ENCODE results near the gene ADM5.

Gene ADM5

GRCh38 chr19:49651029-49651819 lies 38.2 kb upstream of the ADM5 start:
- Histone ChIP-seq H3K4me3 (ENCODE audit: low read length in 2 of 2) (no peak overlapping the region), H3K9me3 (ENCODE audit: control insufficient read depth in 2 of 2, low read length in 2 of 2) (no peaks in the 10 kb centered on the region), H3K9ac (ENCODE audit: low read depth in 1 of 2, low read length in 2 of 2) (no peak overlapping the region), H3K4me1 (ENCODE audit: control insufficient read depth in 2 of 2, insufficient read depth in 2 of 2, low read length in 2 of 2) (no peaks in the 10 kb centered on the region), H3K36me3 (ENCODE audit: control insufficient read depth in 2 of 2, insufficient read depth in 2 of 2, low read length in 2 of 2) (peaks cover 62 to 68% of the 10 kb centered on the region in 2 donors), H3K27me3 (ENCODE audit: control insufficient read depth in 2 of 2, insufficient read depth in 2 of 2, low read length in 2 of 2) (no peaks in the 10 kb centered on the region), H3K27ac (ENCODE audit: low read depth in 2 of 2, low read length in 2 of 2) (no peak overlapping the region)

- Histone ChIP-seq H3K9me3 (ENCODE audit: control insufficient read depth in 2 of 2, low read length in 2 of 2) (no peaks in the 10 kb centered on the region), H3K27ac (ENCODE audit: low read depth in 2 of 2, low read length in 2 of 2) (no peak overlapping the region), H3K27me3 (ENCODE audit: control insufficient read depth in 2 of 2, insufficient read depth in 2 of 2, low read length in 2 of 2) (no peaks in the 10 kb centered on the region), H3K4me1 (ENCODE audit: control insufficient read depth in 2 of 2, insufficient read depth in 2 of 2, low read length in 2 of 2) (no peaks in the 10 kb centered on the region), H3K9ac (ENCODE audit: low read depth in 1 of 2, low read length in 2 of 2) (no peak overlapping the region), H3K4me3 (ENCODE audit: low read length in 2 of 2) (no peak overlapping the region), H3K36me3 (ENCODE audit: control insufficient read depth in 2 of 2, insufficient read depth in 2 of 2, low read length in 2 of 2) (peaks cover 62 to 63% of the 10 kb centered on the region in 2 donors)
Measured at GRCh38 chr19:49651820-49652550, 37.4 kb upstream of the ADM5 start.

- Histone ChIP-seq H3K27me3 (ENCODE audit: control insufficient read depth in 2 of 2, insufficient read depth in 2 of 2, low read length in 2 of 2) (no peaks in the 10 kb centered on the region), H3K36me3 (ENCODE audit: control insufficient read depth in 2 of 2, insufficient read depth in 2 of 2, low read length in 2 of 2) (peaks cover 62 to 64% of the 10 kb centered on the region in 2 donors)
Measured at GRCh38 chr19:49652551-49653465, 36.6 kb upstream of the ADM5 start.

GRCh38 chr19:49653466-49653806 lies 36.0 kb upstream of the ADM5 start:
- H3K4me1 ChIP-seq (ENCODE audit: control insufficient read depth in 2 of 2, insufficient read depth in 2 of 2, low read length in 2 of 2): no peaks in the 10 kb centered on the region
- no peaks in the 10 kb centered on the region for H3K9me3 ChIP-seq (ENCODE audit: control insufficient read depth in 2 of 2, low read length in 2 of 2)
- no peak overlapping the region for H3K4me3 ChIP-seq (ENCODE audit: low read length in 2 of 2)
- H3K27ac ChIP-seq (ENCODE audit: low read depth in 2 of 2, low read length in 2 of 2): no peak overlapping the region
- no peaks in the 10 kb centered on the region for H3K27me3 ChIP-seq (ENCODE audit: control insufficient read depth in 2 of 2, insufficient read depth in 2 of 2, low read length in 2 of 2)
- H3K9ac ChIP-seq (ENCODE audit: low read depth in 1 of 2, low read length in 2 of 2): no peak overlapping the region
- peaks cover 64 to 66% of the 10 kb centered on the region in 2 donors for H3K36me3 ChIP-seq (ENCODE audit: control insufficient read depth in 2 of 2, insufficient read depth in 2 of 2, low read length in 2 of 2)

More at GRCh38 chr19:49652551-49653465, 36.6 kb upstream of the ADM5 start:
- no peak overlapping the region for H3K27ac ChIP-seq (ENCODE audit: low read depth in 2 of 2, low read length in 2 of 2)
- H3K9me3 ChIP-seq (ENCODE audit: control insufficient read depth in 2 of 2, low read length in 2 of 2): no peaks in the 10 kb centered on the region
- no peaks in the 10 kb centered on the region for H3K4me1 ChIP-seq (ENCODE audit: control insufficient read depth in 2 of 2, insufficient read depth in 2 of 2, low read length in 2 of 2)
- no peak overlapping the region for H3K4me3 ChIP-seq (ENCODE audit: low read length in 2 of 2)
- H3K9ac ChIP-seq (ENCODE audit: low read depth in 1 of 2, low read length in 2 of 2): no peak overlapping the region

GRCh38 chr19:49654581-49654980 lies 34.8 kb upstream of the ADM5 start:
- Histone ChIP-seq H3K9ac (ENCODE audit: low read depth in 1 of 2, low read length in 2 of 2) (no peak overlapping the region), H3K9me3 (ENCODE audit: control insufficient read depth in 2 of 2, low read length in 2 of 2) (no peaks in the 10 kb centered on the region), H3K27me3 (ENCODE audit: control insufficient read depth in 2 of 2, insufficient read depth in 2 of 2, low read length in 2 of 2) (no peaks in the 10 kb centered on the region), H3K4me3 (ENCODE audit: low read length in 2 of 2) (no peak overlapping the region), H3K27ac (ENCODE audit: low read depth in 2 of 2, low read length in 2 of 2) (no peak overlapping the region), H3K36me3 (ENCODE audit: control insufficient read depth in 2 of 2, insufficient read depth in 2 of 2, low read length in 2 of 2) (peaks cover 70 to 72% of the 10 kb centered on the region in 2 donors), H3K4me1 (ENCODE audit: control insufficient read depth in 2 of 2, insufficient read depth in 2 of 2, low read length in 2 of 2) (no peaks in the 10 kb centered on the region)

GRCh38 chr19:49655570-49656455 lies 33.6 kb upstream of the ADM5 start:
- Histone ChIP-seq H3K4me3 (ENCODE audit: low read length in 2 of 2) (no peak overlapping the region), H3K27me3 (ENCODE audit: control insufficient read depth in 2 of 2, insufficient read depth in 2 of 2, low read length in 2 of 2) (no peaks in the 10 kb centered on the region), H3K9ac (ENCODE audit: low read depth in 1 of 2, low read length in 2 of 2) (no peak overlapping the region), H3K4me1 (ENCODE audit: control insufficient read depth in 2 of 2, insufficient read depth in 2 of 2, low read length in 2 of 2) (no peaks in the 10 kb centered on the region), H3K36me3 (ENCODE audit: control insufficient read depth in 2 of 2, insufficient read depth in 2 of 2, low read length in 2 of 2) (peaks cover 65 to 69% of the 10 kb centered on the region in 2 donors), H3K27ac (ENCODE audit: low read depth in 2 of 2, low read length in 2 of 2) (no peak overlapping the region), H3K9me3 (ENCODE audit: control insufficient read depth in 2 of 2, low read length in 2 of 2) (no peaks in the 10 kb centered on the region)

- Histone ChIP-seq H3K4me3 (ENCODE audit: low read length in 2 of 2) (no peak overlapping the region), H3K9ac (ENCODE audit: low read depth in 1 of 2, low read length in 2 of 2) (no peak overlapping the region), H3K27ac (ENCODE audit: low read depth in 2 of 2, low read length in 2 of 2) (no peak overlapping the region), H3K9me3 (ENCODE audit: control insufficient read depth in 2 of 2, low read length in 2 of 2) (no peaks in the 10 kb centered on the region), H3K27me3 (ENCODE audit: control insufficient read depth in 2 of 2, insufficient read depth in 2 of 2, low read length in 2 of 2) (no peaks in the 10 kb centered on the region), H3K36me3 (ENCODE audit: control insufficient read depth in 2 of 2, insufficient read depth in 2 of 2, low read length in 2 of 2) (peaks cover 61 to 73% of the 10 kb centered on the region in 2 donors), H3K4me1 (ENCODE audit: control insufficient read depth in 2 of 2, insufficient read depth in 2 of 2, low read length in 2 of 2) (no peaks in the 10 kb centered on the region)
Measured at GRCh38 chr19:49656456-49657109, 32.8 kb upstream of the ADM5 start.

- no peaks in the 10 kb centered on the region for H3K27me3 ChIP-seq (ENCODE audit: control insufficient read depth in 2 of 2, insufficient read depth in 2 of 2, low read length in 2 of 2)
- no peak overlapping the region for H3K4me3 ChIP-seq (ENCODE audit: low read length in 2 of 2)
- H3K9ac ChIP-seq (ENCODE audit: low read depth in 1 of 2, low read length in 2 of 2): no peak overlapping the region
- peaks cover 63 to 82% of the 10 kb centered on the region in 2 donors for H3K36me3 ChIP-seq (ENCODE audit: control insufficient read depth in 2 of 2, insufficient read depth in 2 of 2, low read length in 2 of 2)
- no peaks in the 10 kb centered on the region for H3K9me3 ChIP-seq (ENCODE audit: control insufficient read depth in 2 of 2, low read length in 2 of 2)
- no peaks in the 10 kb centered on the region for H3K4me1 ChIP-seq (ENCODE audit: control insufficient read depth in 2 of 2, insufficient read depth in 2 of 2, low read length in 2 of 2)
- no peak overlapping the region for H3K27ac ChIP-seq (ENCODE audit: low read depth in 2 of 2, low read length in 2 of 2)
Measured at GRCh38 chr19:49657493-49658138, 31.8 kb upstream of the ADM5 start.

- Histone ChIP-seq H3K4me1 (ENCODE audit: control insufficient read depth in 2 of 2, insufficient read depth in 2 of 2, low read length in 2 of 2) (no peaks in the 10 kb centered on the region), H3K9me3 (ENCODE audit: control insufficient read depth in 2 of 2, low read length in 2 of 2) (no peaks in the 10 kb centered on the region), H3K27ac (ENCODE audit: low read depth in 2 of 2, low read length in 2 of 2) (no peak overlapping the region), H3K4me3 (ENCODE audit: low read length in 2 of 2) (no peak overlapping the region), H3K36me3 (ENCODE audit: control insufficient read depth in 2 of 2, insufficient read depth in 2 of 2, low read length in 2 of 2) (peaks cover 59 to 80% of the 10 kb centered on the region in 2 donors), H3K27me3 (ENCODE audit: control insufficient read depth in 2 of 2, insufficient read depth in 2 of 2, low read length in 2 of 2) (no peaks in the 10 kb centered on the region), H3K9ac (ENCODE audit: low read depth in 1 of 2, low read length in 2 of 2) (no peak overlapping the region)
Measured at GRCh38 chr19:49658139-49658517, 31.3 kb upstream of the ADM5 start.

All from mucosa of rectum (tissue), 2 donors.